IPS DF 4.7 (cell line): ENCODE measurements around the gene SMARCAD1.

Experiments used
- DNase-seq: peaks from one replicate; pipeline ENCODE4 v3.0.0-alpha.2; 2013; ENCODE audit warnings: low spot score; ENCODE audit errors: extremely low read depth

SMARCAD1 gene

DNA sequence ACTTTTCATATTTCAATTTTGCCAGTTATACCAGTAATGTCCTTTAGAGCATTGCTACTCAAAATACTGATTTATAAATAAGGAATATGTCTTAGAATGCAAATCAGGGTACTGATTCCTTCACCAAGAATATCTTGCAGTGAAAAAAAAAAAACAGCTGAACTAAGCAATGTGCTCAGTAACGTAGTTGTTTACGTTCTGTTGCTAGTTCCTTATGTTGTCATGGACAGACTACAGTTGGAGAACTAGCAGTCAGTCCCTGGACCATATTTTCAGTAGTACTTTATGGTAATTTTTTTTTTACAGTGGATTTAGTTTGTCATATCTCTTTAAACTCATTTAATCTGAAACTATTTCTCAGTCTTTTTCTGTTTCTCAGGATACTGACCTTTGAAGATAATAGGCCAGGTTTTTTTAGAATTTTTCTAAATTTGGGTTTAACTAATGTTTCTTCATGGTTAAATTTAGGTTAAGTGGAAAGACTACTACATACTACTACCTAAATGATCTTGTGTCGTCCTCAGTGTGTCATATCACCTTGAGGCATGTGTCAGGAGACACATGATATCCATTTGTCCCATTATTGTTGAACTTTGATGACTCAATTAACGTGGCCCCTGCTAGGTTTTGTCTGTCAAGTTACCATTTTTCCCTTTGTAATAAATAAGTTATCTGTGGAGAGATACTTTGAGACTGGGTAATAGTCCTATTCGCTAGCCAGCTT, 21.0 kb downstream of the SMARCAD1 start:
- DNase-seq = no peak

DNA sequence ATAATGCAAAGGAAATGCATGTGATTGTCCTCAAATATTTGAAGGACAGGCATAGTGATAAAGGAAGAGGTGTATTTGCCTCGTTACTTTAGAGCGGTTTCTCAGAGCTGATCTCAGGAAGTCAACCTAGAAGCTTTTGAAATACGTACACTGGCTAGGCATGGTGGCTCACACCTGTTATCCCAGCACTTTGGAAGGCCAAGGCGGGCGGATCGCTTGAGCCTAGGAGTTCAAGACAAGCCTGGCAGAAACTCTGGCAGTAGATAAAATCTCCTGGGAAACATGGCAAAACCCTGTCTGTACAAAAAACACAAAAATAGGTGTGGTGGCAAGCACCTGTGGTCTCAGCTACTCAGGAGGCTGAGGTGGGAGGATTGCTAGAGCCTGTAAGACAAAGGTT, 24.9 kb downstream of the SMARCAD1 start:
- DNase-seq = no peak

DNA sequence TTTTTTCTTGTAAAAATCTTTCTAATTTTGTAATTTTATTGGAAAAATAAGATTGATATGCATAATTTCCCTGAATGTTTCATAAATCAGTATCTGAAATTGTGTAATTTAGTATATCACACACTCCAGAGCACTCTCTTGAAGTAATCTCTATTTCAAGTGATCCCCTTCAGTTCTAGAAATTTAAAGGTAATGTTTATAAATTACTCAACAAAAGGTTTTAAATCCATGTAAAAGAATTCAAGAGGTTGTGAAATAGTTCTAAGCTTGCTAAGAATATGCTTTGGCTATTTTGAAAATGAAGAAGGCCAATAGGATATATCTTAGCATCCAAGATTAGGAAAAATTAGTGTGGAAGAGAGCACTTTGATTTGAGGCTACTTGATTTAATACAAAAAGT, 28.2 kb downstream of the SMARCAD1 start:
- no peak for DNase-seq

DNA sequence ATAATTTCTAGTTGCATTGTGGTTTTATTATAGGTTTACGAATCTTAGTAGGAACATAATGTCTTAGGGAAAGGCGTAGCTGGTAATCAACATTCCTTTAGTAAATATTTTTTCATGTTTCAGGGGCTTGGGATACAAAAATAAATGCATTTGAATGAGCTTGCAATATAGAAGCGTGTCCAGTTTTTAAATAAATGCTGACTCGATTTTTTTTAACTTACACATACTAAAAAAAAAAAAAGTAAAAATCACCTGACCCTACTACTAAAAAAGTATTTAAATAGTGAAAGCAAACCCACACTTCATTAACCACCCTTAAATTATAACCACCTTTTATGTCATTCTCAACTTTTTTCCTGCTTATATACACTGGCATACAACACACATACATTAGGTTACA, 29.6 kb downstream of the SMARCAD1 start:
- DNase-seq = no peak

DNA sequence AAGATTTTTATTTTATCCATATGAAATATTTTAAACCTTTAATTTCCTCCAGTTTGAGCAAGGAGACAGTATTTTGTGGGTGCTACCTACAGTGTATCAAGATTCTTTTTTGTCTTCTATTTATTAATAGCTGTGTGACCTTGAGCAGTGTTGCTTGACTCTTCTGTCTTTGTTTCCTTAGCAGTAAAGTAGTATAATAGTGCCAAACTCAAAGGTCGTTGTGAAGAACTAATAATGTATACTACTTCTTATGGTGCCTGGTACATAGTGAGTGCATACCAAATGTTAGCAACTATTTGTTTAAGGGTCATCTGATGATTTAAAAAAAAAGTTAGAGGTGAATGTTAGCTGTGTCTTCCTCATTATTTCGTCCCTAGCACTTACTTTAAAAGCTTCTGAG, 30.5 kb downstream of the SMARCAD1 start:
- no peak for DNase-seq

DNA sequence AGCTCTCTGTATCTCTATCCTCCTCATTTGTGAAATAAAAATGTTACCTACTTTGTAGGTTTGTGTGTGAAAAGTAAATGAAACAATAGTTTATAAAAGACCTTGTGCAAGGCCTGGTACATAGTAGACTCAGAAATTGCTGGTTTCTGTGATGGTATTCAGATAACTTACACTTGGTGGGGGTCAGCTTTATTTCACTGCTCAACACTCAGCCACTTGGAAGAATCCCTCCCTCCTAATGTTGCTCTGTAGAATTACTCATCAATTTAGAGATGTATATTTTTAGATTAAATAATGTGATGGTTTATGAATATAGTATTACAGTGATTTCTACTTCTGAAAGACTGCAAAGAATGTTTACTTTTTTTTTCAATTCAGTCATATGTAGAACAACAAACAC, 32.7 kb downstream of the SMARCAD1 start:
- no peak for DNase-seq

DNA sequence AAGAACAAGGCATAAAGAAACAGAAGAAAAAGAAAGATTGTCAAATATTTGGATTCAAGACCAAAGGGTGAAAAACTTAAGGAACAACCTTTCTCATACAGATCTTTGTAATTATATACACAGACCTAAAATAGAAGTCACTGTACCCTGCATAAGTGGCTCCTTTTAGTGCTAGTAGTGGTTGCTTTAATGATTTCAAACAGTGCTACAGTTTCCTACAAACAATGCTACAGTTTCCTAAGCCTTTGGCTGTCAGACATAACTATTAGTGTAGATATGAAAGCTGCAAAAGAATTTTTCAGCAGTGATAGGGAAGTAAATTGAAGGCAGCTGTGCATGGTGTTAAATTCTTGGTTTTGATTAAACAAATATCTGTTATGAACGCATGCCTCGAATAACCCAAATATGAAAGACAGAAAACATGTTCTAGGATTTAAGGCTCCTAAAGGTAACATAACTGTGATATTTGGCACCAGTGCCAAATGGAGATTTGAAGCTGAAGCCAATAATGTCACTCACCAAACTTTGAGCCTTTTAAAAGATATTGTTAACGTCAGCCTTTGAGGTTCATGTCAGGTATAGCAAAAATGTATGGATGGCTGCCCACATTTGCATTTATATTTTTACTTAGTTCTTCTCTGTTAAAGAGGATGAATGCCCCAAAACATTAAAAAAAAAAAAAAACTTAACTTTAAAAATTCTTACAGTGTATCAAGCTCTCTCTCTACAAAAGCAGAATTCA, 36.6 kb downstream of the SMARCAD1 start:
- DNase-seq = no peak

DNA sequence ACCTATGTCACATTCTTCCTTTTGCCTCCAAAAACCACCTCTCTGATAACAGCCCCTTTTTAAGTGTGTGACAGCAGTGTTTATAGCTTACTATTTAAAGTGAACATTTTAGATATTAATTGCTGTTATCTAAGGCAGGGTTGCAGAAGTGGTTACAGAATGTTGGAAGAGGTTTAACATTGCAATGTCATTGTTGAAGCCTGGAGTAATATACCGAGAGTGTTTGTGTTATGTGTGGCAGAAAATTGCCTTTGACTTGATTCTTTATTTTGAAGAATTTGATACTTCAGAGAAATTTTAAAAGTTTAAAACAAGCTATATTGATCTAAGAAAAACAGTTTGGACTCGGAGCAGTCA, 37.1 kb downstream of the SMARCAD1 start:
- no peak for DNase-seq

DNA sequence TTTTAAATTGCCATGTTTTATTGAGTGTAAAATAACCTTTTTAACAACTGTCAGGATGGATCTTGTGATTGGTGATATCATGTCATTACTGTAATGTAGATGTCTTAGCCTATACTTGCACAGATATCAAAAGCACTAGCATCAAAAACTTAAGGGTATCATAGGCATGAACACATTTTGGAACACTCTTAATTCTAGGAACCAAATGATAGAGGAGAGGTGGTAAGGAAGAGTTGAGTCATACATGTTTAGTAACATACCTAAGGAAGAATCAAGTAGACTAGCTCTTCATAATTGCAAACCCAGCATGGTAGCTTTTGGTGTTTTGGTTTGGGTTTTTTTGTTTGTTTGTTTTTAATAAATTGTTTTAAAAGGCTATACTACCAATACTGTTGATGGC, 43.4 kb downstream of the SMARCAD1 start:
- no peak for DNase-seq

DNA sequence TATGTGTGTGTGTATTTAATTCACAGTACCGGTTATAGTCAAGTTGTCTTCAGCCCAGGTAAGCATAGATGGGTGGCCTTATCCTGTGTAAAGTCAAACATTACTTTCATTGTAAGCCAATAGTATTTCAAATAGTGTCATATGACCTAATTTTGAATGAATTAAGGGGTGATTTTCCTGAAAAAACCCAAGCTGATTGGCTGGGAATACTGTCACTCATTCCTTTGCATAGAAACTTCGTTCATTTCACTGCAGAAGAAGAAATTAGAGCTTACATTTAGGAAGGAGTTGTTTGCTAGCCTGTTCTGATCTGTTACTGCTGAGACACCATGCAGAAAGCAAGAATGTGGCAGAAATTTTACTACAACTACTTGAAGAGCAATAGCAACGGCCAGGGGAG, 45.4 kb downstream of the SMARCAD1 start:
- DNase-seq = no peak

DNA sequence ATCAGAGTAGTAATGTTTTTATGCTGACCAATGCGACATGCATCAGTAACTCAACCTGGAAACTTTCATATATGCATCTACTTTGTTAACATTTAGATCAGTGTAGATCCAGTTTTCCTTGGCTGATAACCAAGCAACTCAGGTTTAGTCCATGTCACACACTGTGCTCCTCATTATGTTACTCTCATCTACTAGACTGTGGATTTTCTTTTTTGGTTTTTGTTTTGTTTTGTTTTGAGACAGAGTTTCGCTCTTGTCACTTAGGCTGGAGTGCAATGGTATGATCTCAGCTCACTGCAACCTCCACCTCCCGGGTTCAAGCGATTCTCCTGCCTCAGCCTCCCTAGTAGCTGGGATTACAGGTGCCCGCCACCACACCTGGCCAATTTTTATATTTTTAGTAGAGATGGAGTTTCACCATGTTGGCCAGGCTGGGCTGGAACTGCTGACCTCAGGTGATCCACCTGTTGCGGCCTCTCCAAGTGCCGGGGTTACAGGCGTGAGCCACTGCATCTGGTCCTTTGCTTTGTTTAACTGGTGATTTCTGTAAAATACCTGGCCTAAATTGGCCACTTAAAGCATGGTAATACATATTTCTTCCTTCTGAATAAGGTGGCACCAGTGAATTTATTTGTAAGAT, 48.6 kb downstream of the SMARCAD1 start:
- DNase-seq = no peak

DNA sequence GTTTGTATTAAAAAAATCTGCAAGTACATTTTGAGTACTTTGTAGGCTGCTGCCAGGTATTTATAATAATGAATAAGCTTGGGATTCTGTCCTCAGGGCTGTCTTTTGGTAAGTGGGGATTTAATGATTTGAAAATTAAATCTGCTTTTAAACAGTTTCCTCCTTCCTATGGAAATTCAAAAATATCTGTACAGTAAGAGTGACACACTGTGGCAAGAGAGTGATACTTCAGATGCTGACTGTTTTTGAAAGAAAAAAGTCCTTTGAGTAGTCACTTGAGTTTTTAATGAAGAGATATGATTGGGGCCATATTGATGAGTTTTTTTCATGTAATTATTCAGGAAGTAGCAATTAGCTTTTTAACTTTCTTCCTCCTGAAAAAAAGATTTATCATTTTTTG, 49.2 kb downstream of the SMARCAD1 start:
- DNase-seq = no peak

DNA sequence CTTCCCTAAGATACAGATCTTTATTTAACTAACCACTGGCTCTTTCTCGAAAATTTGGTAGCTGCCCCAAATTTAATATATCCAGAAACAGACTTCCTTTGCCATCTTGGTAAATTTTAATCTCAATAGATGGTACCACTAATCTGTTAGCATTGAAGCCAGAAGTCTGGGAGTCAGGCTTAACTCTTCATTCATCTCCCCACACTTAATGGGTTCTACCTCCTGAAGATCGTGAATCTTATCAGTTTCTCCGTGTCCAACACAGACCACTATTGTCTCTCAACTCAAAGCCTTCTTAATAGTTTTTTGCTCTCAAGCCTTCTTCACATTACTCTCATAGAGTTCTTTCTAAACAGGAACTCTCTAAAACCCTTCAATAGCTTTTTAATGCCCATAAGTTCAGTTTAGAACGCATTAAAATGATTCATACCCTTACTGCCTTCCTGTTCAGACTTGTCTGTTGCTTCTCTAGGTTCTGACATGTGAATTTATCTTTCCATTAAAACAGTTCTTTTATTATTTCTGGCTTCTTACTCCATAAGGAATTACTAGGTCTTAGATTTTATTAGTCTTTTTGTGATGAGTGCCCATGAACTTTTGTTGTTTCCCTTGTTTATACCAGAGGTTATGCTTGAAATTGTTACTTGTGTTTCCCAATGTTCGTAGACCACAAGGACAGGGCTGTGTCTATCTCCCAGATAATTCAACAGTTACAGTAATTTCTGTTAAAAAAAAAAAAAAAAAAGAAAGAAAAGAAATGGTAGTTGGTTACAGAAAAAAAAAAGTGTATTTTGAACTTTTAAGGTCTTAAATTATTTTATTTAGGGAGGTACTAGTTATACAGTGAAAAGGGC, 54.7 kb downstream of the SMARCAD1 start:
- DNase-seq = no peak

DNA sequence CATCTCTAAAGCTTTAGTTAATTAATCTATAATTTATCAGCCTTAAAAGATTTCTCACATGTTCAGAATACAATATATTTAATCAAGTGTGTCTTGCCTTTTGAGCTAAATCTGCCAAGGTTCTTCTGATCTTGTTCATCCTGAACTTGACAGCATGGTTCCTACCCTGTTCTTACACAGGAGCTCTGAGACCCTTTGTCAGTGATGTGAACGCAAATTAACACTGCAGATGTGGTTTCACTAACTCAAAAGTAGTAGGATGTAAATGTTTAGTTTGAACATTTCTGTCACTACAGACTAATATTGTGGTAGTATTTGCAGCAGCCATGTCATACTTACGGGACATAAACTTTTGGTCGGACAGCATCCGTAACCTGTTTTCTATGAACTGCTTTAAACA, 59.4 kb downstream of the SMARCAD1 start:
- DNase-seq = no peak

DNA sequence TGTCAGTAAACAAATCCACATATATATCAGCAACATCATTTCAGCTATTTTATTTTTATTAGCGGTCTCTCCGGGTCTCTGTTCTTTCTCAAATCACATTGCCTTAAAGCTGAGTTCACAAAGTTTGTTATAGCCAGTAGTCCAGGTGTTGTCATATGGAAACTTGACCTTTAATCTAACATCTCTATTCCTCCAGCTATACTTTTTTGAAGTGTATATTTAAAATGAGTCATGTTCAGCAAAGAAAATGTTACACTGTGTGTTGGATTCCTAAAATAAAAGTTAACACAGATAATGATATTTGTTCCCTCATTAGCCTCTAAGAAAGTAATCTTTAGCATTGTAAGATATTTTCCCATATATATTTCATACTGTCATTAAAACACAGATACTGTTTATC, 63.6 kb downstream of the SMARCAD1 start:
- DNase-seq = no peak

DNA sequence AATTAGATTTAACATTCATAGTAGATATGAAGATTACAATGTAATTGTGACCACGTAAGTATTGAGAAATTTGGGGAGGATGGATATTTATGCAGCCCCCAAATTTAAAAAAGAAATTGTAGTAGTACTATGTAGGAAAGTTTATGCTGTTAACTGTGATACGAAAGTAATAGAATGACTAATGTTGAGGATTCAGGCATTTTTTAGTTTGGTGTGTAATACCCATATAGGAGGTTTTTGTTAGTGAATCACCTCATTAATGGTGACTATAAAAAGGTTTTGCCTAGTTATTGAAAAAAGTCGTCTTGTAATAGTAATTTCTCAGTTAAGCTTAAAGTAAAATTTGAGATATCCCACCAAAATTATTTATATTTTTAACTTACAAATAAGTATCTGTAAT, 67.2 kb downstream of the SMARCAD1 start:
- DNase-seq = no peak

DNA sequence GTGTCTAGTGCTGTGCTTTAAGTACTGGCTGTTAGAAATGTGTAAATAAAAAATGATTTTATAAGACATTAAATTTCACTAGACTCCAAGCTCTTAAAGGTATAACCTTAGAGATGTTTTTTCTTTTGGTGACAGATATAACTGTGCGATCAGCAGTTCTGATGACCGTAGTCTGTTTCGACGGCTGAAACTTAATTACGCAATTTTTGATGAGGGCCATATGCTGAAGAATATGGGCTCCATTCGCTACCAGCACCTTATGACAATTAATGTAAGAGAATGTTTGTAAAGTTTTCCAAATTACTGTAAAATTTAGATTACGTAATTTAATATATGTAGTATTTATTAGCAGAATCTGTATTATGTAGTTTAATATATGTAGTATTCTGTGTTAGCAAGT, 68.5 kb downstream of the SMARCAD1 start:
- DNase-seq = no peak

DNA sequence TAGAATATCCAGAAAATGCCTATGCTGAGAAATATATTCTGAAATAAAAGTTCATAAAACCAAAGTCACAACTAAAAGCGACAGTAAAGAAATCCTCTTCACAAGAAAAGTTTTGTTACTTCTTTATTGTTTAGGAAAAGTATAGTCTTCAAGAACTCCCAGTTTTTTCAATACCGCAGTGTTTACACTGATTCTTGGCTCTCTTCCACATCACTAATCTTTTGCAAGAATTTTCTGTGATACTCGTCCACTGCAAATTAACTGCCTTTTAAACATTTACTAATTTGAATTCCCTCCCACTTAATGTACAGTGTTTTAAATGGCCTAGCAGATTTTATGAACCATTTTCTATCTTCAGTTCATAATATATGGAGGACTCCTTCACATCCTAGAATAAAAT, 69.9 kb downstream of the SMARCAD1 start:
- no peak for DNase-seq

DNA sequence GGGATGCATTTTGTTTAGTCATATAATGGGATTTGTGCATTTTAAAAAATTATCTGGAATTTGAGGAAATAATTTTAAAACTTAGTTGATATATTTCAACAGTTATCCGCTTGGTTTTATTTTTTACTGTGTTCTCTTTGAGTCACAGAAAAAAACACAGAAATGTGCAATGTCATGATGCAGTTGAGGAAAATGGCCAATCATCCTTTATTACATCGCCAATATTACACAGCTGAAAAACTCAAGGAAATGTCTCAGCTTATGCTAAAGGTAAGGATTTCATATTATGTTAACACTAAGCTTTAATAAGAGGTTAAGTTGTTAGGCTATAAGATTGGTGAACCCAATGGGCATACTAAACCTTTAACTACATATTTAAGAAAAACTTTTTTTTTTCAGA, 71.1 kb downstream of the SMARCAD1 start:
- DNase-seq = no peak

DNA sequence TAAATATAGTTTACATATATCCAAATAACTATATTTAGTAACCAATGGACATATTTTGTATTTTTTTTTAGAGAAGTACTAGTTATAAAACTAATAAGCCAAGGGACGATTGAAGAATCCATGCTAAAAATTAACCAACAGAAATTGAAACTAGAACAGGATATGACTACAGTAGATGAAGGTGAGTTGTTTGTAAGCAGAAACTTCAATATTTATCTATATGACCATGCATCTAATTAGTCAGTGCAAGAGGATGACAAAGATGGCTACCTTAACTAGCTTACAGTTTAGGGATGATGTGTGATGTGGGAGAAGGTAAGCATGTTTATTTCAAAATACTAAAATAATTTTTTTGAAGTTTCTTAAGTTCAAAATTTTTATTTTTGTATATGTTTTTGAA, 77.2 kb downstream of the SMARCAD1 start:
- DNase-seq = no peak

DNA sequence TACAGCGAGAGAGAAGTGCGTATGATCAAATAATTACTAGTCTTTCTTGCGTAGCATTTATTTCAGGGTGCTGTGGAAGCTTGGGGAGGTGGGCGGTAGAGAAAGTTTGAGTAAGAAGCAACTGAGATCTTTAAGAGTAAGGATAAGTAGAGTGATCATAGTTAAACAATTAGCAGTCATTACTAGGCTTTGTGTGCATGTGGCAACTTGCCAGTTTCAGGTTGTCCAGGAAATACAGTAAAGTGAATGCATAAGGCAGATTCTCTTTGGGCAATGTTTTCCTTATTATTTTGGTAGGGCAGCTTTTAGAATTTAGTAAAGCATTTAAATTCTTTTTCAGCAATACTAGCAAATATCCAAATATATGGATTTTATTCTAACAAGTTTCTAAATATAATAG, 78.0 kb downstream of the SMARCAD1 start:
- no peak for DNase-seq

DNA sequence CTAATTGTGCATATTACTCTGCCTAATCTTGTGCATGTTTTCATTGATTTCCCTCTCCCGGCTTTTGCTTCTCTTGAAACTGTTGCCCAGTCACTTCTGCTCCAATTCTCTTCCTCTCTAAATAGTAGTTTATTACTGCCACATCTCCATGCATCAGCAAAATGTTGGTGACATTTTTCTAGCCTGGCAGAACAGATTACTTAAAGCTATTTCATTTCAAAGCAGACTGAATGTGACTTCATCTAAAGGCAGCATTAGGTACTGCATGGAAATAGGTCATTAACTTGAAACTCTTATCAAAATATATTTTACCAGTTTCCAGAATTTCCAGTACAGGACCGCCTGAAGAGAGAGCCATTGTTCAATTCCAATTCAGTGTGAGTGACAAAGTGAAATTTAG, 82.6 kb downstream of the SMARCAD1 start:
- DNase-seq = no peak
